GM06990 (cell line): Measurements from ENCODE around the gene ALDH1L1.

Experiments used
- DNase-seq: peaks from one replicate; pipeline ENCODE4 v3.0.0-alpha.2; 2011; ENCODE audit not compliant: insufficient read length; ENCODE audit errors: extremely low read depth
- H3K27me3 ChIP-seq: replicated peaks from 2 replicates; pipeline ENCODE4 v1.6.0; 2011; ENCODE audit warnings: low read length; ENCODE audit not compliant: control insufficient read depth, insufficient read depth
- H3K36me3 ChIP-seq: 2 replicates; pipeline ENCODE4 v1.5.1; 2011; ENCODE audit warnings: low read length; ENCODE audit not compliant: control insufficient read depth, insufficient read depth
- H3K4me3 ChIP-seq: replicated peaks from 2 replicates; pipeline ENCODE4 v1.5.1; 2011; ENCODE audit warnings: low read depth, mild to moderate bottlenecking, control low read depth, low read length
- TF ChIP-seq, protein P1 (sequence below): IDR thresholded peaks from 2 replicates; pipeline ENCODE4 v1.5.1; 2011; ENCODE audit warnings: low read length, control low read depth, mild to moderate bottlenecking, inconsistent platforms; ENCODE audit not compliant: insufficient read depth, poor library complexity, severe bottlenecking

ALDH1L1 gene

DNA sequence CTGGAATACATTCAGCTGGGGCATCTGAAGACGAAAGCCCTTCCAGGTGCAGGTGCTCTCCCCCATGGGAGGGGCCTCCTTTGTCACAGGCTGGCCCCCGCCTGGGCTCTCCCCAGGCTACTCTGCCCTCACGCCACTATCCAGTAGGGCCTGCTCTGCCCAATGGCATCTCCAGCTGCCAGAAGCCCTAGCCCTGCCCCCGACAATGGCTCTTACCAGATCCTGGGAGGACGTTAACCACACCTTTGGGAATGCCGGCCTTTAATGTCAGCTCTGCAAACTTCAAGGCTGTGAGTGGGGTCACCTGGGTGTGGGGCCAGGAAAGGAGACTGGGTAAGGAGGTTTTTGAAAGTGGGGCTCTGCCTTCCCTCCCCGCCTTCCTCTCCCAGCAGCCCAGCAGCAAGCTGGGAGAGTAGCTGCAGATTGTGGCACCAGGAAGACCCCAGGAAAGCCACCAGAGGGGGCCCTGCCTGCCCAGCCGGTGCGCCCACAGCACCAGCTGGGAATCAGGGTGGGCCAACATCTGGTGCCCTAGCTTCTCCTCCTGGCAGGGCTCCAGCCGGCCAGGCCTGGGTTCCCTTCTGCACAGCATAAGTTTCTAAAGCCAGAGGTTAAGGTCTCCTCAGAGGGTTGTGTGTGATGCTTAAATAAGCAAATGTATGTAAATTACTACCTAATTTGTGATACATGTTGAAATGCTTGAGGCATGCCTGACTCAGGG, 56.1 kb downstream of the ALDH1L1 start:
- TF ChIP-seq, protein P1, sequence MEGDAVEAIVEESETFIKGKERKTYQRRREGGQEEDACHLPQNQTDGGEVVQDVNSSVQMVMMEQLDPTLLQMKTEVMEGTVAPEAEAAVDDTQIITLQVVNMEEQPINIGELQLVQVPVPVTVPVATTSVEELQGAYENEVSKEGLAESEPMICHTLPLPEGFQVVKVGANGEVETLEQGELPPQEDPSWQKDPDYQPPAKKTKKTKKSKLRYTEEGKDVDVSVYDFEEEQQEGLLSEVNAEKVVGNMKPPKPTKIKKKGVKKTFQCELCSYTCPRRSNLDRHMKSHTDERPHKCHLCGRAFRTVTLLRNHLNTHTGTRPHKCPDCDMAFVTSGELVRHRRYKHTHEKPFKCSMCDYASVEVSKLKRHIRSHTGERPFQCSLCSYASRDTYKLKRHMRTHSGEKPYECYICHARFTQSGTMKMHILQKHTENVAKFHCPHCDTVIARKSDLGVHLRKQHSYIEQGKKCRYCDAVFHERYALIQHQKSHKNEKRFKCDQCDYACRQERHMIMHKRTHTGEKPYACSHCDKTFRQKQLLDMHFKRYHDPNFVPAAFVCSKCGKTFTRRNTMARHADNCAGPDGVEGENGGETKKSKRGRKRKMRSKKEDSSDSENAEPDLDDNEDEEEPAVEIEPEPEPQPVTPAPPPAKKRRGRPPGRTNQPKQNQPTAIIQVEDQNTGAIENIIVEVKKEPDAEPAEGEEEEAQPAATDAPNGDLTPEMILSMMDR = no peak
- no peak for DNase-seq
- H3K4me3 ChIP-seq = no peak overlapping the region
- no peaks in the 10 kb centered on the region for H3K36me3 ChIP-seq
- H3K27me3 ChIP-seq = peaks cover 1% of the 10 kb centered on the region; the same call in 1 of the 2 replicates

DNA sequence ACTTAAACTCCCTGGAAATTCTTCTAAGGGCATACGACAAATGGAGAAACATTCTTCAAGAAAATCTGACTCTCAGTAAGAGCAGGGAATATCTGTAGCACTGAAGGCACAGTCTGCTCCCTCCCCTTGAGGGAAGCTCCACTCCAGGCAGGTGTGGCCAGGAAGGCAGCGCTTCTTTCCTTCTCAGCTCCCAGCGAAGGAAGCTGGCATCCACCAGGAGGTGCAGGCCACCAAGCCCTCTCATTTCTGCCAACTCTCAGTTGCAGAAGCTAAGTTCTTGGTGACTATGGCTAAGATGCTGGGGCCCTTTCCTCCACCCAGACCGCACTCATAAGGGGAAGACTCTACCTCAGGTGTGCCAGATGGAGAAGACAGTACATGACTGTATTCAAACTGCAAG, 58.8 kb downstream of the ALDH1L1 start:
- no peak for DNase-seq
- Histone ChIP-seq H3K27me3 (peaks cover 1% of the 10 kb centered on the region; the same call in 1 of the 2 replicates), H3K4me3 (no peak overlapping the region), H3K36me3 (no peaks in the 10 kb centered on the region)
- TF ChIP-seq, protein P1 = no peak

DNA sequence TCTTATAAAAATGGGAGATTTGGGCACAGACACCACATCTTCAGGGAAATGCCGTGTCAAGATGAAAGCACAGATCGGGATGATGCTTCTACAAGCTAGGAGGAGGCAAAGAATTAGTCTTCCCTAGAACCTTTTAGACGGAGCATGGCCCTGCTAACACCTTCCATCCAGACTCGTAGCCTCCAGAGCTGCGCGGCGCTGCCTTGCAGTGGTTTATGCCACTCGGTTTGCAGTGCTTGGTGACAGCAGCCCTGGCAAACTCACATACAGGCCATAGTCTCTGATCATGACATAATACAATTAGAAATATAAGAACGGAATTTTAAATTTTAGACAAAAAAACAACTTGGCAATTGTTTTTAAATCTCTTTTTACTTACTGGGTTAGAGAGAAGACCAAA, 59.3 kb downstream of the ALDH1L1 start:
- TF ChIP-seq, protein P1 = no peak
- Histone ChIP-seq H3K27me3 (peaks cover 1% of the 10 kb centered on the region; the same call in 1 of the 2 replicates), H3K4me3 (no peak overlapping the region), H3K36me3 (no peaks in the 10 kb centered on the region)
- DNase-seq = no peak

DNA sequence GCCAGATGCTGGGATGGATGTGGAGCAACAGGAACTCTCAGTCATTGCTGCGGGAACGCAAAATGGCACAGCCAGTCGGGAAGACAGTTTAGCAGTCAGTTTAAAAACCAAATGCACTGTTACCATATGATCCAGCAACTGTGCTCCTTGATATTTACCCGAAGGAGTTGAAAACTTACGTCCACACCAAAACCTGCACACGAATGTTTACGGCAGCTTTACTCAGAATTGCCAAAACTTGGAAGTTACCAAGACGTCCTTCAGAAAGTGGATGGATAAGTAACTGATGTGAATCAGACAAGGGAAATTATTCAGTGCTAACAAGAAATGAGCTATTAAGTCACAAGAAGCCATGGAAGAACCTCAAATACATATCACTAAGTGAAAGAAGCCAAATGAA, 60.4 kb downstream of the ALDH1L1 start:
- no peak for DNase-seq
- peaks cover 1% of the 10 kb centered on the region; the same call in 1 of the 2 replicates for H3K27me3 ChIP-seq

DNA sequence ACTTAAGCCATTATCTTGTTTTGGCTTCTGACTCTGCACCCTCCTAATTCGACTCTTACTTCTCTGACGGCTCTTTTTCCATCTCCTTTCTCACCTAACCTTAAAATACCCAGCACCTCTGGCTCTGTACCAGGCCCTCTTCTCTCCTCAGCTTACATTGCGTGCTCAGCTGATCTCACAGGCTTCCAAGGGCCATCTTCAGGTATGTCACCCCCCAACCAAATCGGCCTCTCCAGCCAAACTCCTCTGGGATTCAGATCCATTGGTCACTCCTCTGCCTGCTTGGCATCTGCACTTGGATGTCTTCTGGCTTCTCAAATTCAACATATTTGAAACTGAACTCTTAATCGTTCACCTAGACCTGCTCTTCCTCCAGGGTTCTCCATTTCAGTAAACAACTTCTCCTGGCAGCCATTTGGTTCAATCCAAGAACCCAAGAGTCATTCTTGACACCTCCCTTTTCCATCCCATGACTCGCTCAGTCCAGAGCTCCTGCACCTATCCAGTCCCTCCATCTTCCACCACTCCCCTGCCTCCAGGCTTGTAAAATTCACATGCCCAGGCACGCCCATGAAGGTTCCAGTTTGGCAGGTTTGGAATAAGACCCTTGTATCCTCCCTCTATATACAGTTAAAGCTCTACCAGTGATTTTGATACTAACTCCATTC, 61.2 kb downstream of the ALDH1L1 start:
- Histone ChIP-seq H3K4me3 (no peak overlapping the region), H3K27me3 (peaks cover 1% of the 10 kb centered on the region; the same call in 1 of the 2 replicates), H3K36me3 (no peaks in the 10 kb centered on the region)
- DNase-seq = no peak
- TF ChIP-seq, protein P1 = no peak

More for the DNA sequence above, 60.4 kb downstream of the ALDH1L1 start:
- TF ChIP-seq, protein P1 = no peak
- Histone ChIP-seq H3K36me3 (no peaks in the 10 kb centered on the region), H3K4me3 (no peak overlapping the region)
